Ovary (tissue), 9 donors: Measurements from ENCODE around the gene SLC15A5. TPM values are rescaled to one million over a fixed set of nuclear protein-coding genes. Genes with fewer than 3 reads are reported as not detected.

Source experiments
- DNase-seq, 5 donors: peaks; one replicate each; pipeline ENCODE4 v3.0.0-alpha.2; 2019 to 2020
- H3K27ac ChIP-seq, 2 donors: fragments of 200-600 bp; one replicate each; pipeline versions ENCODE4 v1.5.1 to v1.8.0; 2019 to 2022
- H3K27me3 ChIP-seq: fragments of 200-600 bp; one replicate; pipeline ENCODE4 v1.8.0; 2022
- H3K36me3 ChIP-seq: fragments of 200-600 bp; sonication (generic); one replicate; pipeline ENCODE4 v1.5.1; 2019
- H3K4me1 ChIP-seq: one replicate; pipeline ENCODE4 v1.8.1; 2013; ENCODE audit warnings: mild to moderate bottlenecking, moderate library complexity; ENCODE audit not compliant: insufficient read depth
- H3K4me3 ChIP-seq: fragments of 200-600 bp; sonication (generic); one replicate; pipeline ENCODE4 v1.5.1; 2017
- H3K9me3 ChIP-seq, 2 donors: fragments of 200-600 bp in 1 of 2; sonication (generic) in 1 of 2; one replicate each; pipeline versions ENCODE4 v1.5.1 to v1.8.1; 2013 to 2019; ENCODE audit warnings: mild to moderate bottlenecking in 1 of 2, moderate library complexity in 1 of 2
- EP300 ChIP-seq: sonication (generic); formaldehyde crosslinking; IDR thresholded peaks from one replicate; pipeline ENCODE4 v1.6.1; 2017; ENCODE audit warnings: antibody characterized with exemption
- POLR2A ChIP-seq: fragments of 450-650 bp; IDR thresholded peaks from one replicate; pipeline ENCODE4 v1.6.1; 2017; ENCODE audit warnings: antibody characterized with exemption, mild to moderate bottlenecking, moderate library complexity
- WGBS, 3 donors: extraction: QIAGEN DNeasy Blood & Tissue Kit in 1 of 3; methylation state at CpG; one replicate each; pipeline versions ENCODE4 v1.1.5 to v1.1.7; 2013 to 2017; 5-methylcytosine and 5-hydroxymethylcytosine counted together
- intact Hi-C, 4 donors: fragments of 100-400 bp; cut with DNase I; formaldehyde crosslinking; loops; one replicate each; pipeline versions ENCODE4 v1.11.0 to v1.15.1; 2022 to 2023
- polyA plus RNA-seq, 2 donors: library from polyadenylated mRNA; stranded (reverse); fragments of 200-250 nt in 1 of 2; fragments of 350-450 nt in 1 of 2; fragmentation: Illumina TruSeq in 1 of 2; extraction: RNeasy Lipid Tissue Mini Kit (QIAGEN cat#74804) in 1 of 2; gene quantifications; one replicate each; pipeline ENCODE4 v1.2.3, GENCODE V29; 2013 to 2014
- total RNA-seq, 7 donors: library from RNA; depleted of rRNA in 2 of 7; stranded (reverse); fragments of >200 nt in 2 of 7; fragmentation: NEBNext Ultra II Directional in 3 of 7; extraction: Animal tissue kit (Norgen Biotek cat#: 25700) in 3 of 7; gene quantifications; one replicate each; pipeline versions ENCODE4 v1.1.0 to v1.2.4, GENCODE V29; 2016 to 2023
- TF ChIP-seq, protein P1 (sequence below), 3 donors: fragments of 450-650 bp in 2 of 3; fragments of 200-600 bp in 1 of 3; IDR thresholded peaks; one replicate each; pipeline versions ENCODE4 v1.5.1 to v1.8.0; 2016 to 2022; ENCODE audit warnings: antibody characterized with exemption in 3 of 3, mild to moderate bottlenecking in 1 of 3
- donor health status: DM: no; HTN: no; CAD: no; lungs with moderate emphysema.
- donor health status: DM: no; HTN: no; CAD: no.
- donor health status: Bipolar disorder and iron deficiency.
- donor health status: DM: yes; HTN: yes; CAD: no.
- donor health status: DM: no; HTN: no; CAD: no.
- donor health status: DM: yes; HTN: yes; CAD: no.

Gene SLC15A5
- total and polyA plus RNA-seq, 9 donors, result not detected

DNA sequence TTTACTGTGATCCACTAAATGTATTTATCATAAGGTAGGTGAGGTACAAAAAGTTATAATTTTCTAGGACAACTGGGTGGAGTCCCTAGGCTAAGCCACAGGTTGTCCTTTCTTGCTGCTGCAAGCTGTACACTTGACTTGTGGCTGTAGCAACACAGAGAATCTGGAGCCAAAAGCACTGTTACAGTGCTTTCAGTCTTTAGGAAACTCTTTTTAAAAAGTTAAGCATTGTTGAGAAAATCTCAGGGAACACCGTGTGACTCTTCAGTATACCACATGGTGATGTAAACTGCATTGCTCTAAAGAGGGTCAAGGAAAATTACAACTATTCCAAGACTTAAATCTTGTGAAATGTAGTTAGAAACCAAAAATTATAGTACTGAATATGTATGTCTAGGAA, 11.4 kb downstream of the SLC15A5 start:
- H3K27ac ChIP-seq, result no peak overlapping the region
- 13 to 23% (median 14%) methylated on average over 1 of the region's 1 CpG for WGBS, 3 donors
- H3K9me3 ChIP-seq, result no peaks in the 10 kb centered on the region
- no peaks in the 10 kb centered on the region for H3K4me1 ChIP-seq
- no peak overlapping the region for H3K4me3 ChIP-seq
- H3K27me3 ChIP-seq, result no peaks in the 10 kb centered on the region
- intact Hi-C loops, result no loop called here
- DNase-seq, result no peak
- no peaks in the 10 kb centered on the region for H3K36me3 ChIP-seq
- TF ChIP-seq POLR2A, result no peak
- TF ChIP-seq EP300, result no peak
- TF ChIP-seq, protein P1, sequence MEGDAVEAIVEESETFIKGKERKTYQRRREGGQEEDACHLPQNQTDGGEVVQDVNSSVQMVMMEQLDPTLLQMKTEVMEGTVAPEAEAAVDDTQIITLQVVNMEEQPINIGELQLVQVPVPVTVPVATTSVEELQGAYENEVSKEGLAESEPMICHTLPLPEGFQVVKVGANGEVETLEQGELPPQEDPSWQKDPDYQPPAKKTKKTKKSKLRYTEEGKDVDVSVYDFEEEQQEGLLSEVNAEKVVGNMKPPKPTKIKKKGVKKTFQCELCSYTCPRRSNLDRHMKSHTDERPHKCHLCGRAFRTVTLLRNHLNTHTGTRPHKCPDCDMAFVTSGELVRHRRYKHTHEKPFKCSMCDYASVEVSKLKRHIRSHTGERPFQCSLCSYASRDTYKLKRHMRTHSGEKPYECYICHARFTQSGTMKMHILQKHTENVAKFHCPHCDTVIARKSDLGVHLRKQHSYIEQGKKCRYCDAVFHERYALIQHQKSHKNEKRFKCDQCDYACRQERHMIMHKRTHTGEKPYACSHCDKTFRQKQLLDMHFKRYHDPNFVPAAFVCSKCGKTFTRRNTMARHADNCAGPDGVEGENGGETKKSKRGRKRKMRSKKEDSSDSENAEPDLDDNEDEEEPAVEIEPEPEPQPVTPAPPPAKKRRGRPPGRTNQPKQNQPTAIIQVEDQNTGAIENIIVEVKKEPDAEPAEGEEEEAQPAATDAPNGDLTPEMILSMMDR (IDR thresholded peaks at IDR 0.05), result no peak

GRCh38 chr12:16261944-16262475, 15.5 kb downstream of the SLC15A5 start:
- no peak for DNase-seq

DNA sequence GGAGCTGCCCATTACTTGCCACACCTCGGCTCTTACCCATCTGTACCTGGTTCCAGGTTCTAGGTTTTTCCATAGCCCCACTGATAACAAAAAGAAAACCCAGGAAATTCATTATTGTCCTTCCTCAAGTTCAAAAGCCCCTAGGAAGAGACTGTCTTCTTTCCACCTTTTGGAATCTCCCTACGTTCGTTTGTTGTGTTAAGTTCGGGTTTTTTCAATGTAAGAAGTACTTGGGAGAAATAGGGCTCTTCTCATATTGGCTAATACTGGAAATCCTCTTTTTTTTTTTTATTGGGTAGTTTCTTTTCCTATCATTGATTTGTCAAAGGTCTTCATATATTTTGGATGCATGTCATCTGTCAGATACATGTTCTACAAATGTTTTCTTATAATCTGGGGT, 17.3 kb downstream of the SLC15A5 start:
- H3K27ac ChIP-seq, result no peak overlapping the region
- no peaks in the 10 kb centered on the region for H3K4me1 ChIP-seq
- TF ChIP-seq POLR2A (no peak), EP300 (no peak)
- TF ChIP-seq, protein P1 (IDR thresholded peaks at IDR 0.05), result no peak
- no peaks in the 10 kb centered on the region for H3K36me3 ChIP-seq
- intact Hi-C loops, result no loop called here
- no peaks in the 10 kb centered on the region for H3K27me3 ChIP-seq
- H3K9me3 ChIP-seq, result no peaks in the 10 kb centered on the region
- H3K4me3 ChIP-seq, result no peak overlapping the region
- WGBS, 3 donors, result 71 to 79% (median 74%) methylated on average over 4 of the region's 4 CpGs
- no peak for DNase-seq

More at GRCh38 chr12:16261944-16262475, 15.5 kb downstream of the SLC15A5 start:
- Histone ChIP-seq H3K36me3 (no peaks in the 10 kb centered on the region), H3K9me3 (no peaks in the 10 kb centered on the region), H3K4me3 (no peak overlapping the region), H3K27ac (no peak overlapping the region), H3K27me3 (no peaks in the 10 kb centered on the region), H3K4me1 (no peaks in the 10 kb centered on the region)
- TF ChIP-seq, protein P1 (IDR thresholded peaks at IDR 0.05), result no peak
- TF ChIP-seq EP300 (no peak), POLR2A (no peak)
- WGBS, 3 donors, result 83 to 97% (median 86%) methylated on average over 2 of the region's 2 CpGs
- intact Hi-C loops, result no loop called here

- no peaks in the 10 kb centered on the region for H3K9me3 ChIP-seq
- no peak for DNase-seq
- no peak overlapping the region for H3K4me3 ChIP-seq
- no peaks in the 10 kb centered on the region for H3K27me3 ChIP-seq
- intact Hi-C loops, result no loop called here
- no peaks in the 10 kb centered on the region for H3K4me1 ChIP-seq
- H3K27ac ChIP-seq, result no peak overlapping the region
- WGBS, 3 donors, result 78 to 98% (median 93%) methylated on average over 2 of the region's 2 CpGs
- TF ChIP-seq EP300 (no peak), POLR2A (no peak)
- TF ChIP-seq, protein P1 (IDR thresholded peaks at IDR 0.05), result no peak
- H3K36me3 ChIP-seq, result no peaks in the 10 kb centered on the region
These were observed 18.5 kb downstream of the SLC15A5 start for GRCh38 chr12:16258963-16259362.
